Lower leg skin (tissue), 3 donors: ENCODE measurements around the gene RPL41.

ENCODE experiments used
- POLR2A ChIP-seq, 2 donors: fragments of 450-650 bp; IDR thresholded peaks; one replicate each; pipeline ENCODE4 v1.6.1; 2016 to 2017; ENCODE audit warnings: antibody characterized with exemption in 2 of 2, mild to moderate bottlenecking in 1 of 2, moderate library complexity in 1 of 2
- TF ChIP-seq, protein P1 (sequence below), 3 donors: fragments of 450-650 bp; IDR thresholded peaks; one replicate each; pipeline ENCODE4 v1.5.1; 2016; ENCODE audit warnings: antibody characterized with exemption in 3 of 3, mild to moderate bottlenecking in 3 of 3, moderate library complexity in 2 of 3

DNA sequence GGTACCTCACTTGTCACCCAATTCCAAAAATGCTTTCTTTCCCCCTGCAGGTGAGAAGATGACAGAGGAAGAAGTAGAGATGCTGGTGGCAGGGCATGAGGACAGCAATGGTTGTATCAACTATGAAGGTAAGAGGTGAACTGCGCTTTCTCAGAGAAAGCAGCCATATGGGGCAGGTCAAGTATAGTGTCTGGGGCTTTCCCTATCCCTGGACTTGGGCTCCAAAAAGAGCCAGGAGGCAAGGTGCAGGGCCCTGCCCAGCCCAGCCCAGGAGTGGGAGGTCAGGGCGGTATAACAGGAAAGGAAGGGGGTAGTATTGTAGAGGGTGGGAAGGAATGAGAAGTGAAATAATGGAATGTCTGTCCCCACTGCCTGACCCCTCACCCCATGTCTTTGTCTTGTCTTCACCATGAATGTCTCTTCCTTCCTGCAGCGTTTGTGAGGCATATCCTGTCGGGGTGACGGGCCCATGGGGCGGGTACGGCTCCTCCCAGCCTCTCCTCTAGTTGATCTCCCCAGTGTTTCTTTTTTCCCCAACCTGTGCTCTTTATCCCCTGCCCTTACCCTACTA is 43.8 kb downstream of the RPL41 start:
- TF ChIP-seq, protein P1, sequence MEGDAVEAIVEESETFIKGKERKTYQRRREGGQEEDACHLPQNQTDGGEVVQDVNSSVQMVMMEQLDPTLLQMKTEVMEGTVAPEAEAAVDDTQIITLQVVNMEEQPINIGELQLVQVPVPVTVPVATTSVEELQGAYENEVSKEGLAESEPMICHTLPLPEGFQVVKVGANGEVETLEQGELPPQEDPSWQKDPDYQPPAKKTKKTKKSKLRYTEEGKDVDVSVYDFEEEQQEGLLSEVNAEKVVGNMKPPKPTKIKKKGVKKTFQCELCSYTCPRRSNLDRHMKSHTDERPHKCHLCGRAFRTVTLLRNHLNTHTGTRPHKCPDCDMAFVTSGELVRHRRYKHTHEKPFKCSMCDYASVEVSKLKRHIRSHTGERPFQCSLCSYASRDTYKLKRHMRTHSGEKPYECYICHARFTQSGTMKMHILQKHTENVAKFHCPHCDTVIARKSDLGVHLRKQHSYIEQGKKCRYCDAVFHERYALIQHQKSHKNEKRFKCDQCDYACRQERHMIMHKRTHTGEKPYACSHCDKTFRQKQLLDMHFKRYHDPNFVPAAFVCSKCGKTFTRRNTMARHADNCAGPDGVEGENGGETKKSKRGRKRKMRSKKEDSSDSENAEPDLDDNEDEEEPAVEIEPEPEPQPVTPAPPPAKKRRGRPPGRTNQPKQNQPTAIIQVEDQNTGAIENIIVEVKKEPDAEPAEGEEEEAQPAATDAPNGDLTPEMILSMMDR (IDR thresholded peaks at IDR 0.05): no peak
- TF ChIP-seq POLR2A (IDR thresholded peaks at IDR 0.05): no peak
